GM19463 (cell line): Measurements from ENCODE around the gene ITGB5.
A peak's percentile ranks its signal among the peaks of the same experiment; 100 is the strongest.

ENCODE experiments used
- ATAC-seq: cut with Tn5 transposase; IDR thresholded peaks from one replicate; pipeline ENCODE4 v1.9.1; 2021; ENCODE audit warnings: mild to moderate bottlenecking, moderate library complexity; ENCODE audit not compliant: unreplicated experiment

ITGB5 gene

DNA sequence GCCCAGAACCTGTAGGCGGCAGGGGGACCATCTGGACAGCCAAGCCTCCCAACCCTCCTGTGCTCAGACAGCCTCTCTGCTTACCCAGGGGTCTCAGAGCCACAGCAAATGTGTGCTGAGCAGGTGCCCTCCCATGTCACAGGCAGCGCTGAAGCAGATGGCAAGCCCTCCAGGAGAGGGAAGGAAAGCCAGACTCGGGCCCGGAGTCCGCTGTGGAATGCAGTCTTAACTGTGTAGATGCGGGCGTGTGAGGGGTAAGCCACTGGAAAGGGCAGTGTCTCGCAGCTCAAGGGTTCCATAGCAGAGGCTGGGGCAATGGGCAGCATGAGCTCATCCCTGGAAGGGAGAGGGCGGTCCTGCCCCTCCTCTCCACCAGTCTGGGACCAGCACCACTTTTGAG, 111.3 kb downstream of the ITGB5 start:
- ATAC-seq, result no peak

DNA sequence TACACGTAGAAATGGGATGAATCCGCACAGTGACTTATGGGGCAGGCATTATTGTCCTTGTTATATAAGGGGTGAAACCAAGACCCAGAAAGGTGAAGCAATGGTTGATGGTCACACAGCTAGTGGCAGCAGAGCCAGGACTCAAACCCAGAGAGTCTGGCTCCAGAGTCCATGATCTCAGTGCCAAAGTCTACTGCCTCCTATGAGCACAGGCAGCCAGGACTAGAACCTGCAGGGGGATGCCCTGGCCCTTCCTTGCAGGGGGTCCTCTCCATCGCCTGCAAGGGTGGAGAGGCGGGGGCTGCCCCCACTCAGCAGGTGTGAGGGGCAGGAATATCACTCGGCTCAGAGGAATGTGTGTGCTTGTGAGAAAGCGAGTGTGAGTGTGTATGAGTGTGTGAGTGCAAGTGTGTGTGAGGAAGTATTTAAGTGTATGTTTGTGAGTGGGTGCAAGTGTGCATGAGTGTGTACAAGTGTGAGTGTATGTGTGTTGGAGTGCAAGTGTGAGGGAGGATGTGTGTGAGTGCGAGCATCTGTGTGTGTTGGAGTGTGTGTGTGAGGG, 112.2 kb downstream of the ITGB5 start:
- ATAC-seq, result no peak

DNA sequence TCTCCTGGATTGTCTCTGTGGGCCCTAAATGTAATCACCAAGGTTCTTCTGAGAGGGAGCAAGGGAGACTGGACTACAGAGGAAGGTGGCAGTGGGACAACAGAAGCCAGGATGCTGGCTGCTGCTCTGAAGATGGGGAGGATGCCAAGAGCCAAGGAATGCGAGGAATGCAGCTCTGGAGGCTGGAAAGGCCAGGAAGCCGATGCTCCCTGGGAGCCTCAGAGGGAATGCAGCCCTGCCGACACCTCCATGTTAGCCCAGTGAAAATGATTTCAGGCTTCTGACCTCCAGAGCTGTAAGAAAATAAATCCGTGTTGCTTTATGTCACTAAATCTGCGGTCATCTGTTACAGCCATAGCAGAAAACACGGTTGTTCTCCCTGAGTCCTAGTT, 112.8 kb downstream of the ITGB5 start:
- no peak for ATAC-seq

DNA sequence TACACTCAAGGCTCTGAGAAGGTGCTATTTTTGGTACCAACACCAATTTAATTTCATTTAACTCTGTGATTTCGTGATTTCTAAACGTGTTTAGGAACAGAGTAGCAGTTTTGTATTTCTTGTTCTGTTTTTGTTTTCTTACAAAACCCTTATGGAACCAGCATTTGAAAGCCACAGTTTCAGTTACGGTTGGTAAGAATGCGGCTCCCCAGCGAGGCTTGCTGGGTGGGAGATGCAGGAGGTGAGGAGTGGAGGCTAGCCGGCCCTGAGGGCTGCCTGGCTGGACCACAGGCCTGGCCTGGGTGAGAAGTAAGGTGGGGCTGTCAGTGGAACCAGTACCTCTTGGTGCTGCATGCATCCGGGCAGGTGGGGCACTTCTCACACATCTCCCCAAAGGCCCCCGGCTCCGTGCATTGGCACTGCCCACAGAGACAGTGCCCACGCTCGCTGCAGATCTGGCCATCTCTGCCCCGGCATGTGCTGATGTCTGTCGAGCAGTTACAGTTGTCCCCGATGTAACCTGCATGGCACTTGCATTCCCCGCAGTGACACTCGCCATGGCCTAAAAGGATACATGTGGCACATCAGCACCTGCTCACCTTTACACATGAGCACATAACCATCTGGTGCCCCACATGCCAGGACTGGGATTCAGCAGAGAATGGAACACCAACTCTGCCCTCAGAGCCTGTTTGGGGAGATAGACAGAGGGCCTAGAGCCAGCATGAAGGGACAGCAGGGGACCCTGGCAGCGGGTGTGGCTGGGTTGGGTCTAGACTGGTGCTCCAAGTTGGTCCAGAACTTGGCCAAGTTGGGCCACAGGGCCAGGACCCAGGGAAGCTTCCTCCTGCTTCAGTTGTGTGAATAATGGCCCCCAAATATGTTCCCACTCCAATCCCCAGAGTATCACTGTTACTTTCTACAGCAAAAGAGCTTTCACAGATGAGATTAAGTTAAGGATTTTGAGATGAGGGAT, 113.5 kb downstream of the ITGB5 start:
- ATAC-seq, result no peak

DNA sequence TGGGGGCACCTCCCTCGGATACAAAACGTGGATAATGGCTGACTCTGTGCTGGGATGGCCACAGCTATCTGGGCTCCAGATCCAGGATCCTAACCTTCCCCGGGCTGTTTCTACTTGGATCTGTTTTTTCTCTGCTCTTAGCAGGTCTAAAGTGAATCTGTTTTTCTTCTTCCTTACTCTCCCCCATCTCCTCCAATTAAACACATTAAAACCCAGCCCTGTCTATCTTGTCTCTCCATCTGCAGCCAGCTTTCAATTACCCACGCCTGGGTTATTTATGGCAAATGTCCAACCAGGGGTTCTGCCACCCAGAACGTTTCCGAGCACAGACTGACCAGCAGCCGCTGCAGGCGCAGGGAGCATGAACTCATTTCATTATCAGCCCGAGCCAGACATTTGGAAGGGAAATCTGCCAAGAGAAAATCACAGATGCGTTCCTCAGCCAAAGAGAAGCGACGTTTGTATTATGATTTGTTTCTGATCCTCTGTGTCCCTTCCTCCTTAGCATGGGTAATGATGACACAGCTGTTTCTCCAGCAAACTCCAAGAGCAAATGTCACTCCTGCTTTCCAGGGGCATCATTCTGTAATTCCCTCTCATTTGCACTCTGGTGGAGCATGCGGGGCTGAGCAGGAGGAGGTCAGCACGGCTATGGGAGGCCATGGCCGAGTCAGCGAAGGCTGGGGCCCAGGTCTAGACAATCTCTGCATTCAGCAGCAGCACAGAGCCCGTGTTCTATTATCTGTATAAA, 114.9 kb downstream of the ITGB5 start:
- ATAC-seq, result no peak

DNA sequence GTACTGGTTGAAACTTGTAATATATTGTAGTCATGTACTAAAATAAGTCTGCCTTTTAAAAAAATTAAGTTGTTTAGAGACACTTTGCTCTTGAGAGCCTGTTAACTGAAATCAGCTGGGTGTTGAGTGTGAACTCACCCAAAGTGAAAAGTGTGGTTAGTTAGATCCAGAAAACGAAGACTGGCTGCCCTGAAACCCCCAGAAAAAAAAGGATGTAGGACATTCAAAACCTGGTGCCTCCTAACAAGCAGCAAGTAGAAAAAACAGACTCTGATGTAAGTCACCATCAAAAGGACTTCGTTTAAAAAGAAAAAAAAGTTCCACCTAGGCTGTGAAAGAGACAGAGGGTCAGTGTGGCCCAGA, 116.1 kb downstream of the ITGB5 start:
- no peak for ATAC-seq

DNA sequence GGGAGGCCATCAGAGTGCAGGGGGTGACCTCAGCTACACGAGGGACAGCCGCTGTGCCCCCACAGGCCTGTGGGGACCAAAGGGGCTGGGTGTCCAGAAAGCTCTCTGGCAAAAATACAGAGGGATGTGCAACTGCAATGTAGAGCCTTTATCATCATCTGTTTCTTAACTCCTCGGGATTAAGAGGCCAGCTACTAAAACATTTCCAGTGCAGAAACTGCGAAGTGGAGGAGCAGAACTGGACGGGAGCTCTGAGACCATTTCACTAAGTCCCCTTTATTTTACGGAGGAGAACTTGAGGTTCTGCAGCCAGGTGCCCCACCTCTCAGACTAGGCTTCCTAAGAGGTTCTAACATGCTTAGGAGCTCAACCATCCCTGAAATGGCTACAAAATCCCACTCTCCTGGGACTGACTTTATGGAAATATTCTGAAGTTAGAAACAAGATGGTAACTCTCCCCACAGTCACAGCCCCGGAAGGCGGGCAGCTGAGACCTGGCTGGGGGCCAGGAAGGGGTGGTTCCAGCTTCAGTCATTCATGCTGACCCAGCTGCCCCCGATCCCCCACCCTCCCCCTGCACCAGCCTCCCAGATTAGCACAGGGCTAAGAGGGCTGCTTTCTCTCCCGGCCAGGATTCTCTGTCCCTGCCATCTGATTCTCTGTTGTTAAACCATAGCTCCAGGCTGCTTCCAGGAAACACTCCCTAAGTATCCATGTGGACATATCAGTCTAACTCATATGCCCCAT, 116.7 kb downstream of the ITGB5 start:
- no peak for ATAC-seq

DNA sequence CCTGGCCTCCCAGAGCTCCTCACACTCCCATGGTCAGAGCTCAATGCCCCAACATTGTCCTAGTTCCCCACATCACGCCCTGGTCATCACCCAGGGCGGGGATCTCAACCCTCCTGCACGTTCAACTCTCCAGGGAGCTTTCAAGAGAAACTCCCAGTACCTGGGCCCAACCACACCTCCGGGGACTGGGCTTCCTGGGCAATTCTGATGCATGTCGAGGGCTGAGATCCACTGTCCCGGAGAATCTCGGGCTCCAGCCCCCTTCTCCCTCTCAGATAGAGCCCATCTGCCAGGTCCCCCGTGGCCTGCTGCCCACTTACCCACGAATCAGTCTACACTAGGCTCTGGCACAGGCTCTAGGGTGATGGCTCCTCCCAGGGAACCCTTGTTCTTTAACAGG, 117.7 kb downstream of the ITGB5 start:
- no peak for ATAC-seq

DNA sequence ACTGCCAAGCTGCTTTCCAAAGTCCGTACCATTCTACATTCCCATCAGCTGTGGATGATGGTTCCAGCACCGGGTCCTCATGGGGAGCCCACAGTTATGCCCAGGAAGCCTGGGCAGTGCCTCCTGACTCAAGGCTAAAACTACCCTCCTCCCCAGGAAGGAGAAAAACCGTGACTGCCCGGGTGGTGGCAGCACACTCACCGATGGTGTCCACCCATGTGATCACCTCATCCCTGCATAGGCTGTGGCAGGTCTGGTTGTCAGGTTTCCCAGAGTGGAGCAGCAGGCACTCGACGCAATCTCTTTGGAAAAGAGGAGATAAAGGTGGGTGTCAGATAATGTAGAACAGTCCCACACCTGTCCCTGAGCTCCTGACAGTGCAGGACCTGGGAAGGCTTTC, 118.4 kb downstream of the ITGB5 start:
- peak; percentile 44 for ATAC-seq

DNA sequence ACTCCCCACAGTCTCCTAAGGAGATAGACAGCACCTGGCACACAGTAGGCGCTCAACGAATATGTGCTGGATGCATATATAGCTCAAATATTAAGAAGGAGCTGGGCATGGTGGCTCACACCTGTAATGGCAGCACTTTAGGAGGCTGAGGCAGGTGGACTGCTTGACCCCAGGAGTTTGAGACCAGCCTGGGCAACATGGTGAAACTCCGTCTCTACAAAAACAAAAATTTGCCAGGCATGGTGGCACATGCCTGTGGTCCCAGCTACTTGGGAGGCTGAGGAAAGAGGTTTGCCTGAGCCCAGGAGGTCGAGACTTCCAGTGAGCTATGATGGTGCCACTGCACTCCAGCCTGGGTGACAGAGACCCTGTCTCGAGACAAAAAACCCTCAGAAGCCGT, 119.5 kb downstream of the ITGB5 start:
- ATAC-seq, result no peak

DNA sequence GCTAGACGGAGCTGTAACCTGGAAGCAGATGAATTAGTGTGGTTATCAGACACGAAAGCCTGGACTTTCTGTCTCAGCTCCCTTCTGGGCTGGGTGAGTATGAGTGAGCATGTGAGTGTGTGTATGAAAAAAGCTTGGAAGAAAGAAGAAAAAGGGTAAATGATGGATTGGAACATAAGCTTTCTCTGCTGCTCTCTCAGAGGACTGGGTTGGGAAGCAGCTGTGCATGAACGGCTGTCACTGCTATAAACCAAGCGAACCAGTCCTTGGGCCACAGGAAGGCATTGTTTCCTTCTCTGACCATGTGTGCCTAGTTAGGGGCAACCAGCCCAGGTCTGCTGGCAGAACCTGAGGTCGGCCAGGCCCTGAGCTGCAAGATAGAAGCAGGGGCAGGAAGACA, 119.9 kb downstream of the ITGB5 start:
- ATAC-seq, result no peak

DNA sequence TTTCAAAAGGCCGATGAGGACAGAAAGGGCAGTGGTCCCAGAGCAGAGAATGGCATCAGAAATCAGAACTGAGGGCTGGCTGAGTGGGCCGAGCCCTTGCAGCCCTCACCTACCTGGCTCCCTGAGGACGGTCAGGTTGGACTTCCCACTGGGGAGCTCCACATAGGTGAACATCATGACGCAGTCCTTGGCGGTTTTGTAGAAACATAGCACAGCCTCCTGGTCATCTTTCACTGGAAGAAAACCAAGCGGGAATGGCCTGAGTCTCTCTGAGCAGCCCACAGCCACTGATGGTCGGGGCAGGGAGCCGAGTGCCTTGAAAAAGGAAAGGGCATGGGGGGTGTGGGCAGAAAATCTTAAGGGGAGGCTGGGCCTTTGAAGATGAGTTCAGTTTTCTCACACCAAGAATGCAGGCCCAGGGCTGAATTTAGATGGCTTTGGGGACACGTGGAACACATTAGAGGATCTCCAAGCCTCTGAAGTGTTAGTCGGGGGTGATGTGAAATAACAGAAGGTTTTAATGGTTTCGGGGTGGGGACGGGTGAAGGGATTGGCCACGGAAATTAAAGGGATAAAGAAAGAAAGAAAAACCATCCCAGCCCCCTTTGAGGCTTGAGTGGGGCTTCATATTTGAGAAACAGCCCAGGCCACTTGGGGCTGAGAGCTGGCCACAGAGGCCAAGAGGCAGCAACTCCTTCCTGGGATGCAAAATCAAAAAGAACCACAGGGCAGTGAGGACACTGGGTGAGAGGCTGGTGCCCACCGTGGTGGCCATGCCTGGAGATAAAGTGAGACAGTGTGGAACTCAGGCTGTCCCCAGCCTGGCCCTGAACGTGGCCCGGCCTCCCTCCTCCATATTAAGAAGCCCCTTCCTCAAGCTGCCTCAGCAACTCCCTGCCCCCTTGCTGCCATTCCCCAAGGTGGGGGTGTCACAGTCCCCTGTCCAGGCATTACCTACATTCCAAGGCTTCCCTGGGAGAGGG, 120.8 kb downstream of the ITGB5 start:
- no peak for ATAC-seq

DNA sequence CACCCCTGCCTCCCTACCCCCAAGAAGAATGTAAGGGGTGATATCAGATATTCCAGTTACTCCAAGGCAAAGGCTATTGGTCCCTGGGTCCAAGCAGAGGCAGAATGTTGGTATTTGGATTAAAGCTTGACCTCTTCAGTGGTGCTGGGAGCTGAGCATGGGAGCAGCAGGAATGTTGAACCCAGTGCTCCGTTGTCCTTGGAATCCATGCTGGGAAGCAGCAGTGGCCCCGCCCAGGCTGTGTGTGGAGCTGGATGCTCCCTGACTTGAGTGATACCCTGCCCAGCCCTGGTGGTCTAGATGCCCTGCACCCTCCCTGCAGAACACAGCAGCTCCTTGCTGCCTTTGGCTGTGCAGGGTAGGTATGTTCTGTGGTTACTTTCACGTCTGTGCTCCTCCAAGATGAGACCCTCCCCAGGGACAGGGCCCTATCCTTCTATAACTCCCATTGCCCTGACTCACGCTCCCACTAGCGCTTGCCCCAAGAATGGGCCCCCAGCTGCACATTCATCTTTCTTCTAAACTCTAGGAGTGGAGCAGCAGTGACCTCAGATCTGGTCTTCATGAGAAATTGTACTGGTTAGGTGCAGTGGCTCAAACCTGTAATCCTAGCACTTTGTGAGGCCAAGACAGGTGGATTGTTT, 121.8 kb downstream of the ITGB5 start:
- ATAC-seq, result no peak

DNA sequence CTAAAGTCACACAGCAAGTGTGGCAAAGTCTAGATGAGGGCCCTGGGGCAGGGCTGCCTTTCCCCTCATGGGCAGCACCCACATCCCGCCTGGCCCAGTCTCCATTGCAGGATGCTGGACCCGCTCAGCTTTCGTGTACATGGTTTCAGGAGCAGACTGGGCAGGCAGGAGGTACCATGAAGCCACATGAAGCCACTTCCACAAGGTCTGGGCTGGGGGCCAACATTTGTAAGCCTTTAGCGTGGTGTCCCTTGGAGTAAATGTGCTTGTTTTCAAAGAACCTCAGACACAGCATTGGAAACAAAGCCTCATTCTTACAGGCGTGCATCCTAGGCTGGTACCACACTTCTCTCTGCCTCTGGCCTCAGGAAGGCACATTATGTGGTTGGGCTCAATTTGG, 122.4 kb downstream of the ITGB5 start:
- no peak for ATAC-seq

DNA sequence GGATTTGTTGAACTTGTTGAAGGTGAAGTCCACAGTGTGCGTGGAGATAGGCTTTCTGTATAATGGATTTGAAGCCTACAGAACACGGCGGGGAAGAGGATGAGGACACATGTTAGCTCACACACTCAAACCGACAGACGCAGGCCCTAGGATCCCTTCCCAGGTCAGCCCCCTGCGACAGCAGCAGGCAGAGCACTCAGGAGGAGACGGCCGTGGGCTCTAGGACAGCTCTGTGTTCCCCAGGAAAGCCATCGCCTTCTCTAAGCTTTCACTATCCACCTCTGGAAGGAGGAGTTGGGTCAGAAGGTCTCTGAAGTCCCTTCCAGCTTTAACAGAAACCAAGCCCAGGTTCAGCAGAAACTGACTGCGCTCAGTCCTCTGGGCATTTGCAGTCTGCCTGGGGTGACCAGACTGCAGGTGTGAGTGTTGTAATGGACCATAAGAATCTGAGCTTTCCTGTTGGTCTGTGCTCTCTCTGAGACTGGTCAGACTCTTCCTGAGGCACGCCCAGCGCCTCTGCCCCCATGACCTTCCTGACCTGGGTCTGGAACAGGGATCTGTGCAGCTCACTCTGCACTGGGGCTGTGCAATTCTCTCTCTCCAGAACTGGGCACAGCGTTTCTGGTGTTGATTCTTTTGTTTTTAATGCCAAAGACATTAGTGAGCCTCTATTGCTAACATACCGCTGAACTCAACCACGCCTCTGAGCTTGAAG, 123.4 kb downstream of the ITGB5 start:
- ATAC-seq, result no peak

DNA sequence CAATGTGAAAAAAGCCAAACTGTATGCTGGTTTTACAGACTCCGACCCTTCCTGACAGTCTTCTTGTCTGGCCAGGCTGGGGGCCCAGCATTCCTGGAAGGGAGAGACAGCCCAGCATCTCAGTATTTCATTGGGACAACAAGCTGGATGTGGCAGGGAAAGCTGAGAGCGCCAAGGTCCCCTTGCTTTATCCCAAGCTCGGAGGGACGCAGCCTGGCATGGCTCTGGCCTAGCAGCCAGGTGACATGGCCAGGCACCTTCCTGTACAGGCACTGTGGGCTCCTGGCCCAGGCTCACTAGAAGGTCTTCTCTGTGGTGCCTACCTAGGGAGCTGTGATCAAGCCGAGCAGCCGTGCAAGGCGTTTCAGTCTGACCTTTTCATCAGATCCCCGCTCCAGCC, 124.0 kb downstream of the ITGB5 start:
- ATAC-seq, result no peak

DNA sequence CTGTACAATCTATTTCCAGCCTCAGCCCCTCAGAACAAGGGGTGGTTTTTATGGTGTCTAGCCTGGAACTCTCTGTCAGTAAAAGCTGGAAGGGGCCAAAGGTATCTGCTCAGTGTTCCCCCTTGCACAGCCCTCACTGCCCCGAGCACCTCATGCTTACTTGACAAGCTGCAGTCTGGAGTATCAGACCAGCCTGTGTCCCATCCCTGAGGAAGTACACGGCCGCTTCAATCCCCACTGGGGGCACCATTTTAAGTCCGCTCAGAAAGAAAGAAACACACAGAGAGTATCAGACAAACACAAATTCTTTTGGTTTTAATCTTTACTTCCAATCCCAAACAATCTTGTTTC, 124.5 kb downstream of the ITGB5 start:
- no peak for ATAC-seq

DNA sequence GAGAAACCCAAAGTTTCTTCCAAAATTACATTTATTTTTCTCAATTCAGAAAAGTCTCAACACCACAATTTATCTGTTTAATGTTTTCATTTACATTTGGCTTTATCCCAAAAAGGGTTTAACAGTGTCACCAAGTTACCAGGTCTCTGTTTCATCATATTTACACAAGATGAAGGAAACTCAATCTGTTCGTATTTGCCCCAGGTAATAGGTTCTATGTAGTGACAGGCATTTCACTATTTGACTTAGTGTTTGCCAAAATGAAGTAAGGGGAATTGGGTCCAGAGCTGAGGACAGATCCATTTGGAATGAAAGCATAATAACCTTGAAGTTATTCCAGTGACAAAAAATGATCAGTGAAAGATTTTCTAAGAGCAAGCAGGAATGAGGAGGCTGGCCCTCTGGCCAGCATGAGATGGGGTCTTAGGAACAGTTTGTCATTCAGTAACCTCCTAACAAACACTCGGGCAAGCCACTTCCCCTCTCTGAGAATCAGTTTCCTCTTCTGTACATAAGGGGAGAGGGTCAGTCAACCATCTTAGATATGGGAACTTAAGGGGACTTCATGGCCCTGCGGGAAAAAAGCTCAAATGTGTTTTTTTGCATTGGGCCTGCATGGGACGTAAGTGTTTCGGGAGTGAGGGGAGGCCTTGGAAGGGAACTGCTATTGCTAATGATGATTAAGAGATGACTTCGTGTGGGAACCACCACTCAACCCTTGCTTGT, 125.1 kb downstream of the ITGB5 start:
- no peak for ATAC-seq
